Stimulated activated CD8-positive, alpha-beta memory T cell treated with anti-CD3 and anti-CD28 coated beads, Interleukin-4, amount 100 ng/mL, for 24 hours (primary cell): ENCODE data around the gene NOL4.
"Not testable (repeated sequence)": the region's sequence is repeated elsewhere in the genome, so short reads cannot be mapped to it uniquely, and the experiment has no call there.

Experiments
- DNase-seq: peaks from one replicate; pipeline ENCODE4 v3.0.0-alpha.2; 2020; ENCODE audit warnings: low read depth

The NOL4 gene, protein sequence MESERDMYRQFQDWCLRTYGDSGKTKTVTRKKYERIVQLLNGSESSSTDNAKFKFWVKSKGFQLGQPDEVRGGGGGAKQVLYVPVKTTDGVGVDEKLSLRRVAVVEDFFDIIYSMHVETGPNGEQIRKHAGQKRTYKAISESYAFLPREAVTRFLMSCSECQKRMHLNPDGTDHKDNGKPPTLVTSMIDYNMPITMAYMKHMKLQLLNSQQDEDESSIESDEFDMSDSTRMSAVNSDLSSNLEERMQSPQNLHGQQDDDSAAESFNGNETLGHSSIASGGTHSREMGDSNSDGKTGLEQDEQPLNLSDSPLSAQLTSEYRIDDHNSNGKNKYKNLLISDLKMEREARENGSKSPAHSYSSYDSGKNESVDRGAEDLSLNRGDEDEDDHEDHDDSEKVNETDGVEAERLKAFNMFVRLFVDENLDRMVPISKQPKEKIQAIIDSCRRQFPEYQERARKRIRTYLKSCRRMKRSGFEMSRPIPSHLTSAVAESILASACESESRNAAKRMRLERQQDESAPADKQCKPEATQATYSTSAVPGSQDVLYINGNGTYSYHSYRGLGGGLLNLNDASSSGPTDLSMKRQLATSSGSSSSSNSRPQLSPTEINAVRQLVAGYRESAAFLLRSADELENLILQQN

DNA sequence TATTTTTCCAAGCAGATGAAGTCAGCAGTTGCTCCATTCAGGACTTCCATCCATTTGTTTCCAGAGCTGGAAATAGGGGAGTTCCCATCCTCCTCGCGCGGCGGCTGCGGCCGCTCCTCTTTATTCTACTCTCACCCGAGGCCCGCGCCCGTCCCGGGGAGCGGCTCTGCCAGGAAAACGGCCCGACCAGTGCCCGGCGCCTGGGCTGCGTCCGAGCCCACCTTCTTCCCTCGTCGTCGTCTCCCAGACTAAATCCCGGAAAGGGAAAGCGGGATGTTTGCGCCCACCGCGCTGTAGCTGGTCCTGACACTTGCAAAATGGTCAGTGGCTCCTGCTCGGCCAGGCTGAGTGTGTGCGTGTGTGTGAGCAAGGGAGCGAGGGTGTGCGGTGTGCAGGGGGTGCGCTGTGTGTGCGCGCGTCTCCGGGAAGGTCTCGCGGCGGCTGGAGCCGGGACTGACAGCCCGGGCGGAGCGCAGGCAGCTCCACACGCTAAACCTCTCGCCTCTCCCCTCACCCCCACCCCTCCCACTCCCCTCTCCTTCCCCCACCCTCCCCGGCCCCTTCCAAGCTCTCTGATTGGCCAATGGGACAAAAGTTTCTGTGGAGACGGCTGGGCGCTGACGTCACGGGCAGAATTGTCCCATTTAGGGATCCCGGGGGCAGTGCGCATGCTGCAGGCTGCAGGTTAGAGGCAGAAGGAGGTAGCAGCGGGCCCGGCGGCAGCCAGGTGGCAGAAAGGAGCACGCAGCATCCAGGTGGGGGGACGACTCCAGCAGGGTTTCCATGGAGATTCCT, at the start of gene NOL4:
Gene NOL4 (minus strand): TSS at position 491 of the 795 bp plus-strand sequence. CDS start 1,660 bp downstream, outside the sequence.
- no peak for DNase-seq

GRCh38 chr18:34266029-34266428, 41.3 kb upstream of the NOL4 start:
- not testable (repeated sequence) for DNase-seq

DNA sequence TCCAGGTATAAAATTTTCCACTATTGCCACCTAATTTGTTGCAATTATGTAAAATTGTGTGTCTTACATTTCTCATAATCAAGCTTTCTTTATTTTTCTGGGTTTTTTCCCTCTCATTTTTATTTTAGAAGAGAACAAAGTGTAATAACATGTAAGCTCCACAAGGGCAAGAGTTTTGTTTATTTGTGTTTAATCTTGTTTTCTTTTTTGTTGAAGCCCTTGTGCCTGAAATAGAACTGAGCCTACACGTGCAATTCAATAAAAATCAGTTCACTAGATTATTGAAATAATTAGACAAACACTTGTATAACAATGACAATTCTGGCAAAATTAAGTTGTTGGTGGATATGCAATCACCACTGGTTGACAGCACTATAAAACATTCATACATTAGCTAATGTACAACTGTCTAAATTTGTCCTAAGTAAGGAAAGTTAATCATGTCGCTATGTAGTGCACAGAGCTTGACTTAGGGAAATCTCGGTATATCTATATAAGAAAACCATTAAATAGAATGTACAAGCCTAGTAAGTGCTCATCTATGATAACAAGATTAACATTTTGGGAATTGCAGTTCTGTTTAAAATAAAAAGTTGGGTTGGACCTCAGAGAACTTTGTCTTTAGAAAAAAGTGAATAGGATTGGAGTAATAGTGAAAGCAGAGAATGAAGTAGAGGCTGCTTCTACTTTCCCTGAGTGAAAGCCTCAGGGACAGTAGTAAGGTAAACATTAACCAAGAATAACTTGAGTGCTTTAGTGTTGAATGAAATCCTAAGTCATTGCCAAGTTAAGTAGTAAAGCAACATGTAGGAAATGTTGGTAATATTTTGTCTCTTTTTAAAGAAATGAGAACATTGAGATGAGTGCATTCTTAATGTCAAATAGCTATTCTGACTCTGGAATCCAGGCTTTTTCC, 37.4 kb upstream of the NOL4 start:
- no peak for DNase-seq

DNA sequence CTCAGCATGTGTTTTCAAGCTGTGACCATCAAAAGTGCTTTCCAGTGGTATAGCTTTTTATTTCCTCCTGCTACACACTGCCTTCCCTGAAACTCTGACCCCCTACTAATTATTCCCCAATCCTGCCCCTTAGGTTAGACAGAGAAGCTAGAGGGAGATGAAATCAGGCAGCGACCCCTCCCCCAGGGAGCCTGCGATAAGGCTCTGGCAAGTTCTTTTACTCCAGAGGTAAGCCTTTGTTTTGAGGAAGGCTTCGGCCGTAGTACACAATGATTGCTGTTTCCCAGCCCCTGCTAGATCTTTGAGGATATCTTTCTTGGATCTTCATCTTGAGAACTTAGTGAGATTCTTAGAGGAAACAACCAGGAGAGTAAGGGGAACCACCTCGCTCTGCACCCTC, 33.5 kb upstream of the NOL4 start:
- no peak for DNase-seq

DNA sequence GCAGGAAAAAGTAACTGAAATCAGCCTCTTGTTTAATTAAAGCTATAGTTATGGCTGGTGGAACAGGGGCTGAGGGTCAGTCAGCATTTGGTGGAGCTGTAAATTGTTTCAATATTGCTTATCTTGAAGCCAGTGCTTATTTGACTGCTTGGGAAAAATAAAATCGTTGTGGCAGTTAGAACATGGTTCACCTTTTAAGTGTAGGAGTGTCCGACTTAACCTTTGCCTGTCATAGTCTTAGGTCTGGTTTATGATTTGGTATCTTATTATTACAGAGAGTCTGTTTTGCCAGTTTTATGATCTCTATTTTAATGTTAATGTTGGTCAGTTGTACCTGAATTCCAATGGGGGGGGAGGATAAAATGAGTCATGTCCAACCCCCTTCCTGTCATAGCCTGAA, 27.2 kb upstream of the NOL4 start:
- no peak for DNase-seq

- no peak for DNase-seq
Observed at GRCh38 chr18:34248727-34249126, 24.0 kb upstream of the NOL4 start.

DNA sequence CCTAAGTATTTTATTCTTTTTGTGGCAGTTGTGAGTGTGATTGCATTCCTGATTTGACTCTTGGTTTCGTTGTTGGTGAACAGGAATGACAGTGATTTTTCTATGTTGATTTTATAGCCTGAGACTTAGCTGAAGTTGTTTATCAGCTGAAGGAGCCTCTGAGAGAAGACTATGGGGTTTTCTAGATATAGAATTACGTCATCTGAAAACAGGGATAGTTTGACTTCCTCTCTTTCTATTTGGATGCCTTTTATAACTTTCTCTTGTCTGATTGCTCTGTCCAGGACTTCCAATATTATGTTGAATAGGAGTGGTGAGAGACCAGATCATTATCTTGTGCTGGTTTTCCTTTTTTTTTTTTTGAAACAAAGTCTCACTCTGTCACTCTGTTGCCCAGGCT, 18.0 kb upstream of the NOL4 start:
- no peak for DNase-seq

DNA sequence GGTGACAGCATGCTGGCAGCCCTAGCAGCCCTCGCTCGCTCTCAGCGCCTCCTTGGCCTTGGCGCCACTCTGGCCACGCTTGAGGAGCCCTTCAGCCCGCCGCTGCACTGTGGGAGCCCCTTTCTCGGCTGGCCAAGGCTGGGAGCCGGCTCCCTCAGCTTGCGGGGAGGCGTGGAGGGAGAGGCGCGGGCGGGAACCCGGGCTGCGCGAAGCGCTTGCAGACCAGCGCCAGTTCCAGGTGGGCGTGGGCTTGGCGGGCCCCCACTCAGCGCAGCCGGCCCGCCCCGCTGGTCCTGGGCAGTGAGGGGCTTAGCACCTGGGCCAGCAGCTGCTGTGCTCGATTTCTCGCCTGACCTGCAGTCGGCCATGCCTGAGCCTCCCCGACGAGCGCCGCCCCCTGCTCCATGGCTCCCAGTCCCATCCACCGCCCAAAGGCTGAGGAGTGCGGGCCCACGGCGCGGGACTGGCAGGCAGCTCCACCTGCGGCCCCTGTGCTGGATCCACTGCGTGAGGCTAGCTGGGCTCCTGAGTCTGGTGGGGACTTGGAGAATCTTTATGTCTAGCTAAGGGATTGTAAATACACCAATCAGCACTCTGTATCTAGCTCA, 9.2 kb upstream of the NOL4 start:
- DNase-seq, result not testable (repeated sequence)

- DNase-seq, result no peak
Observed at GRCh38 chr18:34225218-34225553, 473 bp upstream of the NOL4 start.

- DNase-seq, result no peak
Observed at GRCh38 chr18:34223893-34224422, 755 bp downstream of the NOL4 start.

- no peak for DNase-seq
Observed at GRCh38 chr18:34223164-34223892, 1.4 kb downstream of the NOL4 start.

DNA sequence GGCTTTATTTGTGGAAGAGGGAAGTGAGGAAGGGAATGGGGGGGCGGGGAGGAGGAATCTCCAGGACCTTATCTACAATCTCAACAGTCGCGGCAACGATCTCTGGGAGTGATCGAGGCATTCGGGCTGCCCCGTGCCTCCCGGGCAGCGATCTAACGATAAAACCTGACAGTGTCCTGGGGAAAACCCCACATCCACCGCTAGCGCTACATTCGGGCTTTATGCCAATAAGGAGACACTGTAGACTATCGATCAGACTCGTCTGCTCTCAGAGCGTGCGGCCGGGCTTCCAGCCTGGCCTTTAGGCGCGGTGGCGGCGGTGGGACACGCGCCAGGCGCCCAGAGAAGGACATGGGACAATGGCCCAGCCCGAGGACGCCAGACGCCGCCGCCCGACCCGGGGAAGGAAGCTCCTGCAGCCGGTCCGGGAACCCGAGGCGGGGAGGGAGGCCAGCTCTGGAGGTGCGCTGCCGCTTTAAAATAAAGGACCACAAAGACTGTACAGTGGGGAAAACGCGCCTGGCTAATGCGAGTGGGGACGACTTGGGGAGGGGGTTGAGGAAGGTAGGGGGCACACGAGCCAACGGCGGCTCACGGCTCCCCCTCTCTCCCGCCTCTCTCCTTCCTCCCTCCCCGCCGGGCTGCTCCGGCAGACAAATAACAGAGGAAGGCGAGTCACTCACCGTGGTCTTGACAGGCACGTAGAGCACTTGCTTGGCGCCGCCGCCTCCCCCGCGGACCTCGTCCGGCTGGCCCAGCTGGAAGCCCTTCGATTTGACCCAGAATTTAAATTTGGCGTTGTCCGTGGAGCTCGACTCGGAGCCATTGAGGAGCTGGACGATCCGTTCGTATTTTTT, 2.2 kb downstream of the NOL4 start:
- no peak for DNase-seq

DNA sequence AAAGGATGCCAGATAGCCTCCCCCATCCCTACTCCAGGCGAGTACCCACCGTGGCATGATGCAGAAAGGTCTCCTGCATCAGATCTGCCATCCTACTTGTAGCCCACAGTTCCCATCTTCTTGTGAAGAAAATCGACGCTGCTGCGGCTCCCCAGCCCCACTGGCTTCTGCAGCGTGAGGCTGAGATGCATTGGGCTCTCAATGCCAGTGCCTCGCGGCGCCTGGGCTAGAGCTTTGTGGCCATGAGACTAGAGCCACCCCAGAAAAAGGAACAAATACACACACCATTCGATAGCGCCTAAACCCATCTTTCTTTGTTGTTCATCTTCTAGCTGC, 2.8 kb downstream of the NOL4 start:
- DNase-seq, result no peak

DNA sequence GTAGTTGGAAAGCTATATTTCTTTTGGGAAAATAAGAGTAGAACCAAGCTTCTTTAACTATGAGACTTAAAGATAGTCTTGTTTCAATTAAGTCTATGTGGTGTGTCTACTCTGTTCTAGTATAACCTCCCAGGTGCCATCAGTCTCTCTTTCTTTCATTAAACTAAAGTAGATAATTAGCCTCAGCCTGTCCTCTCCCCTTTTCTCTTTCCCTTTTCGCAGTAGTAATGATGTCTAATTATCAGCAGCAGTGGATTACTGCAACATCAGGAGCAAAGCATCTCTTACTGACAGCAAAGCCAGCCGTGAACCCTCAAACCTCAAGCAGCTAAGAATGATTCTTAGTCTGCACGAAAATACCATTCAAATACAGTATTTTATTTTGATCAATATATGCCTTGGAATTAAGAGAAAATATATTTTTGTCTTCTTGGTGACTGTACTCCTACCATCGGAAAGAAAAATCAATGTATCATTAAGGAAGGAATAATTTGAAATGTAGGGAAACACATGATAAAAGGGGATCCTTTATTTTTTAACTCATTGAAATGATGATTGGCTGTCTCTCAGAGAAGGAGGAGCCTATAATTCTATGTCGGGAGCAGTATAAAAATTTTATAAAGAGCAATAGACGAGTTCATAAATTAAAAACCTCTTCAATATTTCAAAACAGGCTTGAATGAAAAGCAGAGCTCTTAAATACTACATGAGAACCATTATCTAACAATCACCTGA, 4.5 kb downstream of the NOL4 start:
- no peak for DNase-seq

- no peak for DNase-seq
Observed at GRCh38 chr18:34219651-34220050, 5.1 kb downstream of the NOL4 start.

- DNase-seq, result no peak
Observed at GRCh38 chr18:34212511-34212910, 12.2 kb downstream of the NOL4 start.

DNA sequence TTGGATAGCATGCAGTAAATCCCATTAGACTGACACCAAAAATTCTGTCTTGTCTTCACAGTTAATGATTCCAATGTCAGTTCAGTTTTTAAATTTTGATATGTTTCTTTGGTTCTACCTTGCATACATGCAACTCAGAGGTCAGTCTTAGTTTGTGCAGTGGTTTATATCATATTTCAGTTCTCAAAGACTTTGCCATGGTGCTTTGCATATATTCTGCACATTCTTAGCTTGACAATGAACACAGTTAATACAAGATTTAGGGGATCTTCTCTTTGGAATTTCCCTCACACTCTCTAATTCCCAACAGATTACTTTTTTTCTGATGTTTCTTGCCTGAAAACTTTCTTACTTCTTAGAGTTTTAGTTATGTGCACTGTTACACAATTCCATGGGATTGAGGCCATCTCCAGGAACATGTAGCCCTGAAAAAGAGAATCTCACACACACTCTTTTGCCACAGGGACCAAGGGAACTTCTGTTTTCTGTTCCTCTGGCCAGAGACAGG, 17.3 kb downstream of the NOL4 start:
- DNase-seq, result no peak

GRCh38 chr18:34203866-34204265, 20.8 kb downstream of the NOL4 start:
- DNase-seq, result no peak

DNA sequence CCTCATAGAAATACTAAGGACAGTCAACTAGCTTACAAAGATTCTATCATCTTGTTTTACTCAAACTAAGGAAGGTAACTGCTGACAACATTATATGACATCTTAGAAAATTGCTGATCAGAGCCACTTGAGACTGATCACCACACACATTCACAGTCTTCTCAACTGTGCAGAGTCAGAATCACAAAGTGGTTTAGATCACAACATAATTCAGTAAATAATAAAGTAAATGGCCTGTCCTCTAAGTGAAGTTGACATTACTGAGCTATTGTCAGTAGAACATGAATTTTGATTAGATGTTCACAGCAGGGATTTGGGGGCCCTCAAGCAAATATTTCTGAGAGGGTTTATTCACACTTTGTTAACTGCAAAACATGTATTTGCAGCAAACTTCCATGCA, 28.5 kb downstream of the NOL4 start:
- DNase-seq, result no peak
